Activated CD4-positive, alpha-beta T cell treated with anti-CD3 and anti-CD28 coated beads for 36 hours (primary cell): ENCODE measurements around the gene BRD1. TPM values are rescaled to one million over a fixed set of nuclear protein-coding genes. Genes with fewer than 3 reads are reported as not detected.

Experiments
- ATAC-seq: fragments of 200-7000 bp; cut with Tn5 transposase; one replicate; pipeline ENCODE4 v1.10.0; 2021; ENCODE audit warnings: mild to moderate bottlenecking, moderate library complexity
- CTCF ChIA-PET: fragments of 350-600 bp; sonication (Branson Sonifier 250); formaldehyde crosslinking; loops from one replicate; lab custom pipeline; 2021; ENCODE audit warnings: antibody characterized with exemption; lab: Charles Lee
- POLR2A ChIA-PET: fragments of 350-600 bp; sonication (Branson Sonifier 250); formaldehyde crosslinking; loops from one replicate; lab custom pipeline; 2021; ENCODE audit warnings: antibody characterized with exemption, inconsistent platforms; lab: Charles Lee
- DNase-seq: peaks from one replicate; pipeline ENCODE4 v3.0.0-alpha.2; 2020
- H3K27ac Mint-ChIP-seq: one replicate; pipeline ENCODE4 v1.8.0; 2021; ENCODE audit warnings: mixed read lengths
- H3K27me3 Mint-ChIP-seq: one replicate; pipeline ENCODE4 v1.8.0; 2021; ENCODE audit warnings: mixed read lengths
- H3K36me3 Mint-ChIP-seq: one replicate; pipeline ENCODE4 v1.8.0; 2021; ENCODE audit warnings: low read depth, mixed read lengths
- H3K4me1 Mint-ChIP-seq: one replicate; pipeline ENCODE4 v1.8.0; 2021; ENCODE audit warnings: mixed read lengths
- H3K4me3 Mint-ChIP-seq: one replicate; pipeline ENCODE4 v1.8.0; 2021; ENCODE audit warnings: mild to moderate bottlenecking, moderate library complexity, mixed read lengths
- H3K9me3 Mint-ChIP-seq: one replicate; pipeline ENCODE4 v1.8.0; 2021; ENCODE audit warnings: low read depth, mixed read lengths
- intact Hi-C, 2 experiments: fragments of 100-400 bp; cut with DNase I in 1 of 2; cut with micrococcal nuclease in 1 of 2; formaldehyde crosslinking; loops; one replicate each; pipeline versions ENCODE4 v1.14.2 to v1.15.1; 2022 to 2024; cut with DNase I, micrococcal nuclease
- total RNA-seq, 2 experiments: library from RNA; stranded (reverse); gene quantifications; one replicate each; pipeline ENCODE4 v1.2.3, GENCODE V29; 2021

Gene BRD1
- total RNA-seq, 2 experiments from 2014 or later: 22.1 to 23.6 TPM

- peaks cover 29% of the 10 kb centered on the region for H3K9me3 Mint-ChIP-seq
- H3K27me3 Mint-ChIP-seq: no peaks in the 10 kb centered on the region
- ATAC-seq: no peak
- peaks cover 50% of the 10 kb centered on the region for H3K36me3 Mint-ChIP-seq
- ChIA-PET POLR2A (no interaction called here), CTCF (no interaction called here)
- peaks cover 56% of the 10 kb centered on the region for H3K4me1 Mint-ChIP-seq
- no peak overlapping the region for H3K27ac Mint-ChIP-seq
- DNase-seq: no peak
- intact Hi-C loops: loop anchor here (5.0 kb wide), 1 partner anchor 38 kb away; the partner anchor contains the start of gene BRD1 (in 2 of the 2)
- H3K4me3 Mint-ChIP-seq: no peak overlapping the region
These were observed 37.5 kb upstream of the BRD1 start for GRCh38 chr22:49865156-49865555.

- Mint-ChIP-seq H3K27ac (peak overlapping the region; percentile 1), H3K4me3 (no peak overlapping the region), H3K27me3 (no peaks in the 10 kb centered on the region), H3K9me3 (peaks cover 17% of the 10 kb centered on the region), H3K4me1 (peaks cover 48% of the 10 kb centered on the region), H3K36me3 (peaks cover 38% of the 10 kb centered on the region)
- intact Hi-C loops: no loop called here
- ChIA-PET POLR2A (no interaction called here), CTCF (no interaction called here)
- DNase-seq: no peak
- ATAC-seq: no peak
These were observed 36.3 kb upstream of the BRD1 start for GRCh38 chr22:49863931-49864330.

GRCh38 chr22:49862496-49862776 is 34.8 kb upstream of the BRD1 start:
- ChIA-PET CTCF (no interaction called here), POLR2A (interaction anchor here (0.8 kb wide), 1 partner anchor 11 kb away, joined by 5 read pairs; no protein-coding TSS in a partner anchor)
- no peak overlapping the region for H3K27ac Mint-ChIP-seq
- H3K4me3 Mint-ChIP-seq: no peak overlapping the region
- H3K36me3 Mint-ChIP-seq: peaks cover 24% of the 10 kb centered on the region
- no peak for ATAC-seq
- H3K9me3 Mint-ChIP-seq: peaks cover 17% of the 10 kb centered on the region
- intact Hi-C loops: no loop called here
- H3K4me1 Mint-ChIP-seq: peaks cover 45% of the 10 kb centered on the region
- no peaks in the 10 kb centered on the region for H3K27me3 Mint-ChIP-seq
- DNase-seq: no peak

GRCh38 chr22:49861642-49862495 is 34.2 kb upstream of the BRD1 start:
- Mint-ChIP-seq H3K36me3 (peaks cover 18% of the 10 kb centered on the region), H3K27me3 (no peaks in the 10 kb centered on the region), H3K4me1 (peaks cover 42% of the 10 kb centered on the region), H3K27ac (no peak overlapping the region), H3K4me3 (no peak overlapping the region), H3K9me3 (peaks cover 12% of the 10 kb centered on the region)
- ChIA-PET POLR2A (interaction anchor here (0.8 kb wide), 1 partner anchor 11 kb away, joined by 5 read pairs; no protein-coding TSS in a partner anchor), CTCF (no interaction called here)
- ATAC-seq: no peak
- no peak for DNase-seq
- intact Hi-C loops: no loop called here

GRCh38 chr22:49858827-49859226 is 31.2 kb upstream of the BRD1 start:
- POLR2A ChIA-PET: no interaction called here
- H3K9me3 Mint-ChIP-seq: no peaks in the 10 kb centered on the region
- no peak overlapping the region for H3K27ac Mint-ChIP-seq
- H3K4me1 Mint-ChIP-seq: peaks cover 52% of the 10 kb centered on the region
- H3K4me3 Mint-ChIP-seq: no peak overlapping the region
- CTCF ChIA-PET: interaction anchor here (1.6 kb wide), 1 partner anchor 9 kb away, joined by 4 read pairs; no protein-coding TSS in a partner anchor
- no peak for ATAC-seq
- no peaks in the 10 kb centered on the region for H3K27me3 Mint-ChIP-seq
- no peak for DNase-seq
- intact Hi-C loops: no loop called here
- peaks cover 5% of the 10 kb centered on the region for H3K36me3 Mint-ChIP-seq

- peaks cover 44% of the 10 kb centered on the region for H3K4me1 Mint-ChIP-seq
- no peaks in the 10 kb centered on the region for H3K27me3 Mint-ChIP-seq
- ChIA-PET POLR2A (interaction anchor here (0.8 kb wide), 2 partner anchors 22 to 36 kb away, joined by 3 to 5 read pairs; no protein-coding TSS in a partner anchor), CTCF (interaction anchor here (1.4 kb wide), 1 partner anchor 11 kb away, joined by 5 read pairs; no protein-coding TSS in a partner anchor)
- no peak for ATAC-seq
- peaks cover 5% of the 10 kb centered on the region for H3K36me3 Mint-ChIP-seq
- no peak for DNase-seq
- no peaks in the 10 kb centered on the region for H3K9me3 Mint-ChIP-seq
- H3K27ac Mint-ChIP-seq: no peak overlapping the region
- intact Hi-C loops: no loop called here
- H3K4me3 Mint-ChIP-seq: no peak overlapping the region
These were observed 29.3 kb upstream of the BRD1 start for GRCh38 chr22:49856766-49857618.

GRCh38 chr22:49856343-49856742 is 28.7 kb upstream of the BRD1 start:
- CTCF ChIA-PET: no interaction called here
- H3K4me3 Mint-ChIP-seq: no peak overlapping the region
- intact Hi-C loops: no loop called here

GRCh38 chr22:49855251-49855911 is 27.7 kb upstream of the BRD1 start:
- no peak for ATAC-seq
- POLR2A ChIA-PET: no interaction called here
- peaks cover 40% of the 10 kb centered on the region for H3K4me1 Mint-ChIP-seq
- H3K27ac Mint-ChIP-seq: peak overlapping the region; percentile 17
- intact Hi-C loops: loop anchor here in 1 of 2 experiments (2.0 kb wide), 1 partner anchor 29 kb away; the partner anchor contains the start of gene BRD1
- CTCF ChIA-PET: interaction anchor here (0.6 kb wide), 1 partner anchor 44 kb away, joined by 3 read pairs; no protein-coding TSS in a partner anchor
- H3K36me3 Mint-ChIP-seq: peaks cover 2% of the 10 kb centered on the region
- H3K9me3 Mint-ChIP-seq: no peaks in the 10 kb centered on the region
- H3K4me3 Mint-ChIP-seq: peak overlapping the region; percentile 96
- DNase-seq: no peak
- peaks cover 5% of the 10 kb centered on the region for H3K27me3 Mint-ChIP-seq

More at GRCh38 chr22:49856343-49856742, 28.7 kb upstream of the BRD1 start:
- POLR2A ChIA-PET: no interaction called here
- Mint-ChIP-seq H3K9me3 (no peaks in the 10 kb centered on the region), H3K27ac (no peak overlapping the region), H3K36me3 (peaks cover 2% of the 10 kb centered on the region), H3K27me3 (no peaks in the 10 kb centered on the region), H3K4me1 (peaks cover 39% of the 10 kb centered on the region)
- no peak for ATAC-seq
- DNase-seq: no peak

GRCh38 chr22:49853981-49854831 is 26.5 kb upstream of the BRD1 start:
- CTCF ChIA-PET: interaction anchor here (0.7 kb wide), 1 partner anchor 28 kb away, joined by 3 read pairs; no protein-coding TSS in a partner anchor
- intact Hi-C loops: loop anchor here (1.0 to 5.0 kb wide), 13 partner anchors 15 to 767 kb away; partner anchors contain the start of genes ALG12 (in 2 of the 2), CRELD2 (in 2 of the 2), BRD1 (in 1 of the 2) and NCAPH2 (in 1 of the 2)
- H3K4me3 Mint-ChIP-seq: peak overlapping the region; percentile 96
- H3K4me1 Mint-ChIP-seq: peaks cover 43% of the 10 kb centered on the region
- POLR2A ChIA-PET: no interaction called here
- peak; percentile 28 for ATAC-seq
- H3K9me3 Mint-ChIP-seq: no peaks in the 10 kb centered on the region
- H3K36me3 Mint-ChIP-seq: peaks cover 2% of the 10 kb centered on the region
- DNase-seq: peak; percentile 50
- H3K27ac Mint-ChIP-seq: peak overlapping the region; percentile 87
- H3K27me3 Mint-ChIP-seq: peaks cover 8% of the 10 kb centered on the region
